Heart left ventricle (tissue), 16 donors: ENCODE measurements around the gene NIPAL3. TPM values are rescaled to one million over a fixed set of nuclear protein-coding genes. Genes with fewer than 3 reads are reported as not detected.

Experiments
- ATAC-seq, 4 donors: fragments of 200-7000 bp; cut with Tn5 transposase; one replicate each; pipeline ENCODE4 v1.9.1; 2020 to 2022; ENCODE audit warnings: moderate library complexity in 4 of 4, mild to moderate bottlenecking in 3 of 4, moderate number of reproducible peaks in 1 of 4
- DNase-seq, 5 donors: peaks; one replicate each; pipeline ENCODE4 v3.0.0-alpha.2; 2020
- H3K27ac ChIP-seq, 12 donors: fragments of 200-600 bp; sonication (generic) in 4 of 12; one replicate each; pipeline versions ENCODE4 v1.5.0 to v1.8.0; 2016 to 2022; ENCODE audit warnings: mild to moderate bottlenecking in 2 of 12
- H3K27me3 ChIP-seq, 9 donors: fragments of 200-600 bp; sonication (generic) in 2 of 9; one replicate each; pipeline versions ENCODE4 v1.5.1 to v1.8.0; 2016 to 2022; ENCODE audit warnings: mild to moderate bottlenecking in 3 of 9
- H3K36me3 ChIP-seq, 9 donors: fragments of 200-600 bp; sonication (generic) in 2 of 9; one replicate each; pipeline versions ENCODE4 v1.5.0 to v1.8.0; 2018 to 2022; ENCODE audit warnings: mild to moderate bottlenecking in 2 of 9
- H3K4me1 ChIP-seq, 12 donors: fragments of 200-600 bp; sonication (generic) in 4 of 12; one replicate each; pipeline versions ENCODE4 v1.5.0 to v1.8.0; 2016 to 2022; ENCODE audit warnings: mild to moderate bottlenecking in 3 of 12
- H3K4me3 ChIP-seq, 12 donors: fragments of 200-600 bp; sonication (generic) in 4 of 12; one replicate each; pipeline versions ENCODE4 v1.5.0 to v1.8.0; 2017 to 2022; ENCODE audit warnings: mild to moderate bottlenecking in 9 of 12, moderate library complexity in 4 of 12
- H3K9me3 ChIP-seq, 12 donors: fragments of 200-600 bp; sonication (generic) in 4 of 12; one replicate each; pipeline versions ENCODE4 v1.5.0 to v1.8.0; 2016 to 2022; ENCODE audit warnings: mild to moderate bottlenecking in 1 of 12
- POLR2A ChIP-seq, 2 donors: fragments of 450-650 bp; IDR thresholded peaks; one replicate each; pipeline ENCODE4 v1.6.1; 2017; ENCODE audit warnings: antibody characterized with exemption in 2 of 2, mild to moderate bottlenecking in 2 of 2, moderate library complexity in 2 of 2
- WGBS, 4 donors: extraction: QIAGEN DNeasy Blood & Tissue Kit in 2 of 4; methylation state at CpG; one replicate each; pipeline versions ENCODE4 v1.1.5 to v1.1.7; 2013 to 2018; 5-methylcytosine and 5-hydroxymethylcytosine counted together
- intact Hi-C, 10 donors: fragments of 100-400 bp; cut with DNase I; formaldehyde crosslinking; loops; one replicate each; pipeline versions ENCODE4 v1.11.1 to v1.14.2; 2022
- polyA plus RNA-seq, 2 donors: library from polyadenylated mRNA; stranded (reverse); fragments of 200-250 nt; gene quantifications; one replicate each; pipeline ENCODE4 v1.2.3, GENCODE V29; 2013
- total RNA-seq, 9 donors: library from RNA; depleted of rRNA in 2 of 9; stranded (reverse); fragments of >200 nt in 2 of 9; fragmentation: NEBNext Ultra II Directional in 3 of 9; extraction: Animal tissue kit (Norgen Biotek cat#: 25700) in 3 of 9; gene quantifications; one replicate each; pipeline versions ENCODE4 v1.1.0 to v1.2.4, GENCODE V29; 2016 to 2023
- TF ChIP-seq, protein P1 (sequence below), 12 donors: fragments of 200-600 bp; sonication (generic) in 4 of 12; IDR thresholded peaks; one replicate each; pipeline versions ENCODE4 v1.5.0 to v1.8.0; 2018 to 2022; ENCODE audit warnings: antibody characterized with exemption in 12 of 12, mild to moderate bottlenecking in 5 of 12
- donor health status: ischemic (EF 13 %, LVEDD 7.1; RV severe dilation, severe dysfunction).
- donor health status: healthy with polysubstance abuse.
- donor health status: DM: no; HTN: yes; CAD: no.
- donor health status: DM: no; HTN: no; CAD: no.
- donor health status: ischemic (EF 25% LVEDD 6.9; RV normal size, moderate dysfunction).
- donor health status: ischemic (EF 25% LVEDD 5.7; RV mildly dilated, moderate dysfunction).
- donor health status: healthy.
- donor health status: DM: yes; HTN: yes; CAD: no.
- donor health status: ischemic (EF 35%, LVEDD 5.7; RV mildly dilated, moderate dysfunction).
- donor health status: nonischemic (EF 11% LVEDD 7.7; RV severe dilation, severe dysfunction).
- donor health status: DM: yes; HTN: yes; CAD: no.
- donor health status: PGD.
- donor health status: ischemic (EF 29% LVEDD 5.4; RV normal size, mild dysfunction).
- donor health status: nonischemic (EF 23%, LVEDD 6.1; RV moderate dilation, normal function).

The NIPAL3 gene
- total and polyA plus RNA-seq, 11 donors, result 9.8 to 48.3 (median 27.8) TPM

DNA sequence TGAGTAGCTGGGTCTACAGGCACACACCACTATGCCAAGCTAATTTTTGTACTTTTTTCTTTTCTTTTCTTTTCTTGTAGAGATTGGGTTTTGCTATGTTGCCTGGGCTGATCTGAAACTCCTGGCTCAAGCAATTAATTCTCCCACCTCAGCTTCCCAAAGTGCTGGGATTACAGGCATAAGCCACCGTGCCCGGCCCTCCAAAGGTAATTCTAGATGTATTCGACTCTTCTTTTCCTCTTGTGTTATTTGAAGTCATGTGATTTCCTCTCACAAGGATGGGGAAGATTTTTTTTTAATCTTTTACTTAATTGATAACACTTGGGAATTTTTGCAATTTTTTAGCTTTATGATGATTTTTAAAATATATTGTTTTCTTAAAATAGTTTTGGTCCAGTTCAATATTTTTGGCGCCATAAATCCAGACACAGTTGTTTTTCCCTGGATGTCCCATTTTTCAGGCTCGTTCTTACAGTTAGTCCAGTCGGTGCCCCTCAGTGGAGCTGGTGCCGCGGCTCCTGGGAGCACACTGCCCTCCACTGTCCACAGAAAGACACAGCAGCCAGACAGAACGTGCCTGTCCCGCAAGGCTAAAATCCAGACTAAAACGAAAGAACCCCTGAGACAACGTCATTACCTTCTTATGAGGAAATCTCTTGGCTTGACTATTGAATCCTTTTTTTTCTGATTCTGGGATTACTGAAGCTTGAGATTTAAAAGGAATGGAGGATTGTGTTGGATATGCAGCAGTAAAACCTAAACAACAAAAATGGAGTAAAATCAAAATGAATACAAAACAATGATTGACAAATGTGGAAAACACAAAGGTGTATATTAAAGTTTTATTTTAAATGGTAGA, 24.4 kb upstream of the NIPAL3 start:
- Histone ChIP-seq H3K27ac (peak overlapping the region; percentile 58 to 86 (median 74)), H3K27me3 (no peaks in the 10 kb centered on the region), H3K36me3 (no peaks in the 10 kb centered on the region), H3K4me3 (peak overlapping the region in 9 of 12 donors; percentile 14 to 38 (median 25)), H3K9me3 (no peaks in the 10 kb centered on the region), H3K4me1 (peaks cover 0 to 21% (median 14%) of the 10 kb centered on the region in 12 donors)
- peak; percentile 91 to 96 (median 96) for ATAC-seq
- DNase-seq, result peak; percentile 80 to 86 (median 81)
- TF ChIP-seq POLR2A (IDR thresholded peaks at IDR 0.05), result no peak
- TF ChIP-seq, protein P1, sequence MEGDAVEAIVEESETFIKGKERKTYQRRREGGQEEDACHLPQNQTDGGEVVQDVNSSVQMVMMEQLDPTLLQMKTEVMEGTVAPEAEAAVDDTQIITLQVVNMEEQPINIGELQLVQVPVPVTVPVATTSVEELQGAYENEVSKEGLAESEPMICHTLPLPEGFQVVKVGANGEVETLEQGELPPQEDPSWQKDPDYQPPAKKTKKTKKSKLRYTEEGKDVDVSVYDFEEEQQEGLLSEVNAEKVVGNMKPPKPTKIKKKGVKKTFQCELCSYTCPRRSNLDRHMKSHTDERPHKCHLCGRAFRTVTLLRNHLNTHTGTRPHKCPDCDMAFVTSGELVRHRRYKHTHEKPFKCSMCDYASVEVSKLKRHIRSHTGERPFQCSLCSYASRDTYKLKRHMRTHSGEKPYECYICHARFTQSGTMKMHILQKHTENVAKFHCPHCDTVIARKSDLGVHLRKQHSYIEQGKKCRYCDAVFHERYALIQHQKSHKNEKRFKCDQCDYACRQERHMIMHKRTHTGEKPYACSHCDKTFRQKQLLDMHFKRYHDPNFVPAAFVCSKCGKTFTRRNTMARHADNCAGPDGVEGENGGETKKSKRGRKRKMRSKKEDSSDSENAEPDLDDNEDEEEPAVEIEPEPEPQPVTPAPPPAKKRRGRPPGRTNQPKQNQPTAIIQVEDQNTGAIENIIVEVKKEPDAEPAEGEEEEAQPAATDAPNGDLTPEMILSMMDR (IDR thresholded peaks at IDR 0.05), result peak; percentile 89 to 98 (median 94)
- intact Hi-C loops, result loop anchor here (1.0 to 10.0 kb wide), 10 partner anchors 188 to 319 kb away; no protein-coding TSS in a partner anchor
- 10 to 17% (median 12%) methylated on average over 12 of the region's 12 CpGs for WGBS, 4 donors

DNA sequence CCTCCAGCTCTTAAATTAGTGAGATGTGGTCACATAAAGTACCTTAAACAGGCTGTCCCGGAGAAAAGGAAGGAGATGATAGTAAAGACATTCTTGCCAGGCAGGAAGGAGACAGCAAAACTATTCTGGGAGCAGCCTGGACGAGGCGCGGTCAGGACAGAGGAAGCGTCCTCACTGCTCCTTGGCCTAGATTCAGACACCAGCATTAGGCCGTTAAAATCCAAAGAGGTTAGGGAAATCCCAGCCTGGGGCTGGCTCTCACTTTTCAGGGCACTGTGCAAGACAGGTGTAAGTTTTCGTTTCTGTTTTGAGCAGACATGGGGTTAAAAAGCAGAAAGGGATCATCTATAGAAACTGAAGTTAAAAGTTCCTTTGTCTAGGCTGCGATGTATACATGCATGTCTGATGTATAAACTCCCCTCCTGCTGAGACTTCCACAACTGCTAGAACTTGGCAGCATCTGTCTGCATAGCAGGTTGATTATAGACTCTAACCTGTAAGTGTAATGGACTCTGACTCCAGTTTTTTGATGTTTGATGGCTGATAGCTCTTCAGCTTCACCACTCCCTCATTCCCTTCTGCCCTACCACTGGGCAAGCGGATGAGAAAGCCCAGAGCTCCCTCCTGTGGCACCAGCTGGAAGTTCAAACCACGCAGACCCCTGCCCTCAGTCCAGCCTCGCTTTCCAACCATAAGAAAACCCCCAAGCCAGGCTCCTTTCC, 23.6 kb upstream of the NIPAL3 start:
- intact Hi-C loops, result loop anchor here in 9 of 10 donors (1.0 to 10.0 kb wide), 9 partner anchors 189 to 320 kb away; no protein-coding TSS in a partner anchor
- Histone ChIP-seq H3K9me3 (no peaks in the 10 kb centered on the region), H3K36me3 (no peaks in the 10 kb centered on the region), H3K4me1 (peaks cover 0 to 21% (median 14%) of the 10 kb centered on the region in 12 donors), H3K27me3 (no peaks in the 10 kb centered on the region), H3K27ac (peak overlapping the region; percentile 58 to 86 (median 74)), H3K4me3 (peak overlapping the region in 9 of 12 donors; percentile 14 to 38 (median 25))
- no peak for TF ChIP-seq POLR2A (IDR thresholded peaks at IDR 0.05)
- TF ChIP-seq, protein P1 (IDR thresholded peaks at IDR 0.05), result peak; percentile 61 to 80 (median 72)
- peak; percentile 83 to 89 (median 86) for ATAC-seq
- peak in 4 of 5 donors; percentile 58 to 67 (median 60) for DNase-seq
- 23 to 45% (median 32%) methylated on average over 11 of the region's 11 CpGs for WGBS, 4 donors

DNA sequence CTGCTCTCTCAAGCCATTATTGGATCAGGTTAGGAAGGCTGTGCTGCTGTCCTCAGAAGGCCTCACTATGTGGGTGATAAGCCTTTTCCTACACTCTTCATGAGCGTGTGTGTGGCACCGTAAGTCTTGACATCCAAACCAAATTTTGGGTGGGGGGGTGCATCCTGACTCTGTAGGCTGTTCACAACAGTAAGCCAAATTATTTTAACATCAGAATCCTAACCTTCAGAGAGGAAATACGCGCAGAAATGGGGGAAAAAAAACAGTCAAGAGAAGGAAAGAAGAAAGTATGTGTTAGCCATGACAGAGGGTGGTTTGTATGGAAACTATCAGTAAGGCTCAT, 23.0 kb upstream of the NIPAL3 start:
- ATAC-seq, result no peak
- H3K27me3 ChIP-seq, result no peaks in the 10 kb centered on the region
- H3K4me3 ChIP-seq, result no peak overlapping the region
- 78 to 92% (median 81%) methylated on average over 4 of the region's 4 CpGs for WGBS, 4 donors
- DNase-seq, result no peak
- H3K4me1 ChIP-seq, result peaks cover 0 to 21% (median 14%) of the 10 kb centered on the region in 12 donors
- TF ChIP-seq, protein P1 (IDR thresholded peaks at IDR 0.05), result peak in 3 of 12 donors; percentile 3 to 15 (median 11)
- no peak for TF ChIP-seq POLR2A (IDR thresholded peaks at IDR 0.05)
- no peaks in the 10 kb centered on the region for H3K36me3 ChIP-seq
- H3K27ac ChIP-seq, result peak overlapping the region in 10 of 12 donors; percentile 58 to 86 (median 76)
- intact Hi-C loops, result loop anchor here in 7 of 10 donors (1.0 to 10.0 kb wide), 6 partner anchors 190 to 320 kb away; no protein-coding TSS in a partner anchor
- no peaks in the 10 kb centered on the region for H3K9me3 ChIP-seq
